ENCODE data around the gene TOR1B.

Gene TOR1B

DNA sequence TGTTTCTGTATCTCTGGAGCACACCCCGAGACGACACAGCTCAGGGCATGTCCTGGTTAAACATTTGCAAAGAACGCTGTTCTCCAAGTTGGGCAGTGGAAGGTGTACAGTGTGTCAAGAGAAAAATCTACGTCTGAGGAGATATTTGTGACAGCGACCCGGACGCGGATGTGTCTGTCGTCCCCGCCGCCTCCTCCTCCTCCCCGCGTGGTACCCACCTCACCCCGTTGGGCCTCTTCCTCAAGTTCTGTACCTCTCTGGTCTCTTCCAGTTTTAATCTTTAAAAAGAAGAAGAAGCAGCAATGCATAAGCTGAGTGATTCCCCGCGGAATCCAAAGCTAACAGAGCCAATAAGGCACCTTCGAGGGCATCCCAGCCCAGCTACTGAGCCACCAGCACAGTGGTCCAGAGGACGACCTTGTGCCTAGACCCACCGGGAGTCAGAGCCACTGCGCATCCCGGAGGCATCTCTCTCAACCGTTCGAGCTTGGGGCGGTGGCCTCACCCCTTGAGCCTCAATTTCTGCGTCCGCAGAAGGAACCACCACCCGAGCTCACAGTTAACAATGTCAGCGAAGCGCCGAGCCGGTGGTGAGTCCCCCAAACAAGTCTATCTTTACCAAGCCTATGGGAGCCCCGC is 31.6 kb downstream of the TOR1B start:
- peak overlapping the region; percentile 96 for H3K4me2 ChIP-seq
- TF ChIP-seq, protein P1, sequence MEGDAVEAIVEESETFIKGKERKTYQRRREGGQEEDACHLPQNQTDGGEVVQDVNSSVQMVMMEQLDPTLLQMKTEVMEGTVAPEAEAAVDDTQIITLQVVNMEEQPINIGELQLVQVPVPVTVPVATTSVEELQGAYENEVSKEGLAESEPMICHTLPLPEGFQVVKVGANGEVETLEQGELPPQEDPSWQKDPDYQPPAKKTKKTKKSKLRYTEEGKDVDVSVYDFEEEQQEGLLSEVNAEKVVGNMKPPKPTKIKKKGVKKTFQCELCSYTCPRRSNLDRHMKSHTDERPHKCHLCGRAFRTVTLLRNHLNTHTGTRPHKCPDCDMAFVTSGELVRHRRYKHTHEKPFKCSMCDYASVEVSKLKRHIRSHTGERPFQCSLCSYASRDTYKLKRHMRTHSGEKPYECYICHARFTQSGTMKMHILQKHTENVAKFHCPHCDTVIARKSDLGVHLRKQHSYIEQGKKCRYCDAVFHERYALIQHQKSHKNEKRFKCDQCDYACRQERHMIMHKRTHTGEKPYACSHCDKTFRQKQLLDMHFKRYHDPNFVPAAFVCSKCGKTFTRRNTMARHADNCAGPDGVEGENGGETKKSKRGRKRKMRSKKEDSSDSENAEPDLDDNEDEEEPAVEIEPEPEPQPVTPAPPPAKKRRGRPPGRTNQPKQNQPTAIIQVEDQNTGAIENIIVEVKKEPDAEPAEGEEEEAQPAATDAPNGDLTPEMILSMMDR (conservative IDR thresholded peaks at IDR 0.05; ENCODE audit: low read depth, low read length) = no peak
- H3K36me3 ChIP-seq (ENCODE audit: insufficient read depth) = no peaks in the 10 kb centered on the region; the same call in 1 of the 2 replicates
- peaks cover 20% of the 10 kb centered on the region; the same call in 1 of the 2 replicates for H3K79me2 ChIP-seq (ENCODE audit: insufficient read depth, low read depth)
- peaks cover 12% of the 10 kb centered on the region for H3K4me1 ChIP-seq (ENCODE audit: low read depth, poor library complexity, severe bottlenecking)
- peak overlapping the region; percentile 47 for H3K27ac ChIP-seq
- H3K27me3 ChIP-seq (ENCODE audit: insufficient read depth, low read depth) = no peaks in the 10 kb centered on the region
- H2AFZ ChIP-seq (ENCODE audit: low read depth) = peak overlapping the region; percentile 97
- peak overlapping the region; percentile 67 for H3K9ac ChIP-seq
- H3K4me3 ChIP-seq (IDR thresholded peaks at IDR 0.05; ENCODE audit: insufficient read depth, low read depth, low read length) = no peak overlapping the region
- no peaks in the 10 kb centered on the region for H4K20me1 ChIP-seq (ENCODE audit: insufficient read depth)

DNA sequence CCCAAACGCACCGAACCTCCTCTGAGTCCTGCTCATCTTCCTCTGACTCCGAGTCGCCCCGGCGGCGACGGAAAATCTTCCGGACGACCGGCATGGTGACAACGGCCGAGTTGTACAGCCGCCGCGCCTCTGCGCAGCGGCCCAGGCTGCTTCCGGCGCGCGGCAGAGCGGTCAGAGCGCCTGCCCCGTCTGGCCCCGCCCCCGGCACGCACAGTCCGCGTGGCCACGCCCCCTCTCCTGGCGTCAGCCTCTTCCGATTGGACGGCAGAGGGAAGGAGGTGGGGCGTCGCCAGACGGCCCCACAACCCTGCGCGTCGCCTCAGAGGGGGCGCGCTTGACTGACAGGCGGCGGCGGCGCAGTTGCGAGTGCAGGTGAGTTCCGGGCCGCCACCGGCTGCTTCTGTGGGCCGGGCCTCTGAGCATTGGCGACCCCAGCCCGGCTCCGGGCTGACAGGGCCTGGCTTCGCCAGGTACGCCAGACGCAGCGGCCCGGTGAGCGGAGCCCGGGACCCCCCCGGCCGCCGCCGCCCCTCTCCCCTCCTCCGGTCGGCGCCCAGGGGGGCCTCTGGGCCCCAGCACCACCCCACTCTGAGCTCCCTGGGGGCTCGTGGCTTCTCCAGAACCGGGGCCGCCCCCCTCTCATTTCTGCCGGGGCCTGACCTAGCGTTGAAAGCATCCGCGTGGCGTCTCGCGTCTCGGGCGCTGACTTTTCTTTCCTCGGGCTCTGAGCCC is 32.3 kb downstream of the TOR1B start, which contains the start of the genes C9orf78 and USP20:
Gene C9orf78 (minus strand): TSS at position 148 of the 732 bp plus-strand sequence. CDS start 54 bp downstream, at position 94.
Gene USP20 (plus strand): TSS at position 331 of the 732 bp plus-strand sequence. CDS start 17,098 bp downstream, outside the sequence.
- Histone ChIP-seq H3K4me1 (ENCODE audit: low read depth, poor library complexity, severe bottlenecking) (peaks cover 12% of the 10 kb centered on the region), H3K36me3 (ENCODE audit: insufficient read depth) (no peaks in the 10 kb centered on the region; the same call in 1 of the 2 replicates), H4K20me1 (ENCODE audit: insufficient read depth) (no peaks in the 10 kb centered on the region), H3K4me2 (peak within 1 kb of the TSS; percentile 96), H3K4me3 (IDR thresholded peaks at IDR 0.05; ENCODE audit: insufficient read depth, low read depth, low read length) (no peak within 1 kb of the TSS), H3K27me3 (ENCODE audit: insufficient read depth, low read depth) (no peaks in the 10 kb centered on the region), H3K79me2 (ENCODE audit: insufficient read depth, low read depth) (peaks cover 20% of the 10 kb centered on the region; the same call in 1 of the 2 replicates), H2AFZ (ENCODE audit: low read depth) (peak within 1 kb of the TSS; percentile 97), H3K27ac (peak within 1 kb of the TSS; percentile 47), H3K9ac (peak within 1 kb of the TSS; percentile 74)
- TF ChIP-seq, protein P1 (conservative IDR thresholded peaks at IDR 0.05; ENCODE audit: low read depth, low read length) = no peak

DNA sequence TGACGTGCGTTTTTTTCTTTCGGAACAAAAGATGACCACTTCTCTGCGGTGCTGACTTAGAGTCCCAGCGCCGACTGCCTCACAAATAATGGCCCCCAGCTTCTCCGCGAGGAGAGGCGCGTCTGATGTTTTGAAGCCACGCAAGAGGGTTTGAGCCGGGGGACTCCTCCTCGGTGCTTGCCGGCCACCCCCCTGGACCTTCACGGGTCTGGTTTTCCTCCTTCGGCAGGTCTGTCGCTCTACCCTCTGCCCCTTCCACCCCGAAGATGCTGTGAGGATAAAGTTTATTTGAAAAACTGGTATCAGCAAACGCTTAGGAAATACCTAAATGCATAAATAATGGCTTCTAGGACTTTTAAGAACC is 32.9 kb downstream of the TOR1B start:
- Histone ChIP-seq H3K79me2 (ENCODE audit: insufficient read depth, low read depth) (peaks cover 20% of the 10 kb centered on the region; the same call in 1 of the 2 replicates), H3K4me1 (ENCODE audit: low read depth, poor library complexity, severe bottlenecking) (peaks cover 12% of the 10 kb centered on the region), H2AFZ (ENCODE audit: low read depth) (peak overlapping the region; percentile 97), H3K27ac (no peak overlapping the region), H3K4me3 (IDR thresholded peaks at IDR 0.05; ENCODE audit: insufficient read depth, low read depth, low read length) (no peak overlapping the region), H3K9ac (peak overlapping the region; percentile 74), H3K36me3 (ENCODE audit: insufficient read depth) (no peaks in the 10 kb centered on the region; the same call in 1 of the 2 replicates), H3K4me2 (peak overlapping the region; percentile 87), H3K27me3 (ENCODE audit: insufficient read depth, low read depth) (no peaks in the 10 kb centered on the region), H4K20me1 (ENCODE audit: insufficient read depth) (no peaks in the 10 kb centered on the region)
- TF ChIP-seq, protein P1 (conservative IDR thresholded peaks at IDR 0.05; ENCODE audit: low read depth, low read length) = no peak

DNA sequence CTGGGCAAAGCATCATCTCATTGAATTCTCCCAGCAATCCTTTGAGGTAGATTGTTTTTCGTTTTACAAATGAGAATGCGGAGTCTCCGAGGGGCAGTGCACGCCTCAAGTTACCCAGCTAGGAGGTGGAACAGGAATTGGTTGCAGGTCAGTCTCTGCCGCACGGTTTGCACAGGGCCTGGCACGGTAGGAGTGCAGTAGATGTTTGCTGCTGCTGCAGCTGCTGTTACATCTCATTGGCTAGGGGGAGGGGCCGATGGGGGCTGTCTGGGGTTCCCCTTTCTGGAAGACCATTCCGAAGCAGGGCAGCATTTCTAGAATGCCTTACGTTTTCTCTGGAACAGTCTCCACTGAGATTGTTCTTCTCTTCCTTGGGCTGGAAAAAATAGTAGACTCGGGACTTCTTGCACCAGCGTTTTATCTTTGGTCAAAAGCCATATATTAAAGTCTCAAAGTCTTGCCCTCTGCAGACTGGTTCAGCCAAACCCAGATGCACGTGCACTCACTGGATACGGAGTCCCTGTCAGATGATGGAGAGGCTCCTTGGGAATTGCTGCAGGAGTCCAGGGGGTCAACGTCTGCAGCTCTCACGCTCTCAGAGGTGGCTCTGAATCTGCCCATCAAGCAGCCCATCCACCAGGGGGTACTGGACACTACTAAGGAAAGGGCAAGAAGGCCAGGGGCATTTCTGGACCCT is 33.5 kb downstream of the TOR1B start:
- Histone ChIP-seq H4K20me1 (ENCODE audit: insufficient read depth) (no peaks in the 10 kb centered on the region), H3K9ac (no peak overlapping the region; the same call in 1 of the 2 replicates), H3K4me1 (ENCODE audit: low read depth, poor library complexity, severe bottlenecking) (peaks cover 12% of the 10 kb centered on the region), H3K27ac (no peak overlapping the region), H3K79me2 (ENCODE audit: insufficient read depth, low read depth) (peaks cover 20% of the 10 kb centered on the region; the same call in 1 of the 2 replicates), H3K4me2 (peak overlapping the region; percentile 87), H3K4me3 (IDR thresholded peaks at IDR 0.05; ENCODE audit: insufficient read depth, low read depth, low read length) (no peak overlapping the region), H2AFZ (ENCODE audit: low read depth) (no peak overlapping the region; the same call in 1 of the 2 replicates), H3K36me3 (ENCODE audit: insufficient read depth) (no peaks in the 10 kb centered on the region; the same call in 1 of the 2 replicates), H3K27me3 (ENCODE audit: insufficient read depth, low read depth) (no peaks in the 10 kb centered on the region)
- TF ChIP-seq, protein P1 (conservative IDR thresholded peaks at IDR 0.05; ENCODE audit: low read depth, low read length) = no peak

All from KMS-11 (cell line).